ENCODE results near the gene CDHR1. TPM values are rescaled to one million over a fixed set of nuclear protein-coding genes. Genes with fewer than 3 reads are reported as not detected.
"Not testable (repeated sequence)": the region's sequence is repeated elsewhere in the genome, so short reads cannot be mapped to it uniquely, and the experiment has no call there.

CDHR1 gene
- total RNA-seq: 0.65 TPM
- long read RNA-seq: 0 reads

- intact Hi-C loops (cut with DNase I): no loop called here
- DNase-seq (ENCODE audit: missing footprints) (peak; percentile 79), ATAC-seq (peak; percentile 49)
Measured at GRCh38 chr10:84194424-84195043, at the start of gene CDHR1. CDHR1 (plus strand) TSS chr10:84194537; CDS start chr10:84194761, 224 bp downstream.

DNA sequence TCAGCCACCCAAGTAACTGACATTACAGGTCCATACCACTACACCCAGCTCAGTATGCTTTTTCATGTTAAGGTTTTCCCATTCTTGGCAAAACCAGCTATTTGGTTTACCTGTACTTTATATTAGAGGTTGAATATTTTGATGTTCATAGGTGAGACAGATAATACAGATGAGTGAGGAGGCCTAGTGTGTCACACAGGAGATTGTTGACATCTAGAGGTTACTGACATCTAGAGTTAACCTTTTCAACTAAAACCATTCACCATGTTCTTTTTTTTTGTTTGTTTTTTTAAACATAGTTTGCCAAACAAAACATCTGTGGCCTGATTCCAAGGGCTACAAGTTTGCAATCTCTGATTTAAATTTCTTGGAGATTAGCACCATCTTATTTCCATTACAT lies 47.0 kb upstream of the CDHR1 start:
- intact Hi-C loops (cut with DNase I): loop anchor here (10.0 kb wide), 1 partner anchor 177 kb away; the partner anchor contains the start of gene CCSER2

DNA sequence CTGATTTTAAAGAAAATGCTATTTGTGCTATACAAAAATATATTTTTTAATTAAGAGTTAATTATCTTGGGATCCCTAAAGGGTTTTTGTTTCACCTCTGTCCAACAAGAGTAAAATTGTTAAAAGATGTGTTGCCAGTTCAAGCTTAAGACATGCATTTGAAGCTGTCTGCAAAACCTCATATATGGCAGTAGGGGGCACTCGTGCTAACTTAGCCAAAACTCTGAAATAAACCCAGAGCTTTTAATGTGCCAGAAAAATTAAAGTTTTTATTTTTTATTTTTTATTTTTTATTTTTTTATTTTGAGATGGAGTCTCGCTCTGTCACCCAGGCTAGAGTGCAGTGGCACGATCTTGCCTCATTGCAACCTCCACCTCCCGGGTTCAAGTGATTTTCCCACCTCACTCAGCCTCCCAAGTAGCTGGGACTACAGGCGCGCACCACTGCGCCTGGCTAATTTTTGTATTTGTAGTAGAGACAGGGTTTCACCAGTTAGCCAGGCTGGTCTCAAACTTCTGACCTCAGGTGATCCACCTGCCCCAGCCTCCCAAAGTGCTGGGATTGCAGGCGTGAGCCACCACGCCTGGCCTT lies 46.2 kb upstream of the CDHR1 start:
- intact Hi-C loops (cut with DNase I): loop anchor here (2.0 to 10.0 kb wide), 2 partner anchors 57 to 177 kb away; partner anchors contain the start of gene CCSER2
- ATAC-seq; DNase-seq (ENCODE audit: missing footprints): not testable (repeated sequence)

More for the DNA sequence above, 47.0 kb upstream of the CDHR1 start:
- no peak for ATAC-seq
- DNase-seq (ENCODE audit: missing footprints): no peak

DNA sequence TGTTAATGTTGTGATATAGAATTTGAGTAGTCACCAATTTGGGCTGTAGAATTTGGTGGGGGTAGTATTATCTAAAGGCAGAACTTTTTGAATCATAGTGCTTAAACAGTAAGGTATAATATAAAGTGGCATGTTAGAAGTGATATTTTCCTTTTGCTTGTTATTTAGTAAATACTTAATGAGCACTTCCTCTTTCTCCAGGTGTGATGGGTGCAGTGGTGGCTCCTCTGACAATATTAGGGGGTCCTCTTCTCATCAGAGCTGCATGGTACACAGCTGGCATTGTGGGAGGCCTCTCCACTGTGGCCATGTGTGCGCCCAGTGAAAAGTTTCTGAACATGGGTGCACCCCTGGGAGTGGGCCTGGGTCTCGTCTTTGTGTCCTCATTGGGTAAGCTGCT lies 44.5 kb upstream of the CDHR1 start:
- no peak for ATAC-seq
- DNase-seq (ENCODE audit: missing footprints): no peak
- intact Hi-C loops (cut with DNase I): loop anchor here (2.0 to 10.0 kb wide), 2 partner anchors 55 to 175 kb away; partner anchors contain the start of gene CCSER2

DNA sequence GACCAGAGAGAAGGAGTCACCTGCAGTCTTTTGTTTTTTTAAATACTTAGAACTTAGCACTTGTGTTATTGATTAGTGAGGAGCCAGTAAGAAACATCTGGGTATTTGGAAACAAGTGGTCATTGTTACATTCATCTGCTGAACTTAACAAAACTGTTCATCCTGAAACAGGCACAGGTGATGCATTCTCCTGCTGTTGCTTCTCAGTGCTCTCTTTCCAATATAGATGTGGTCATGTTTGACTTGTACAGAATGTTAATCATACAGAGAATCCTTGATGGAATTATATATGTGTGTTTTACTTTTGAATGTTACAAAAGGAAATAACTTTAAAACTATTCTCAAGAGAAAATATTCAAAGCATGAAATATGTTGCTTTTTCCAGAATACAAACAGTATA lies 41.6 kb upstream of the CDHR1 start:
- intact Hi-C loops (cut with DNase I): no loop called here
- ATAC-seq (no peak), DNase-seq (ENCODE audit: missing footprints) (no peak)

GRCh38 chr10:84155521-84155920 lies 38.8 kb upstream of the CDHR1 start:
- intact Hi-C loops (cut with DNase I): no loop called here
- no peak for ATAC-seq

DNA sequence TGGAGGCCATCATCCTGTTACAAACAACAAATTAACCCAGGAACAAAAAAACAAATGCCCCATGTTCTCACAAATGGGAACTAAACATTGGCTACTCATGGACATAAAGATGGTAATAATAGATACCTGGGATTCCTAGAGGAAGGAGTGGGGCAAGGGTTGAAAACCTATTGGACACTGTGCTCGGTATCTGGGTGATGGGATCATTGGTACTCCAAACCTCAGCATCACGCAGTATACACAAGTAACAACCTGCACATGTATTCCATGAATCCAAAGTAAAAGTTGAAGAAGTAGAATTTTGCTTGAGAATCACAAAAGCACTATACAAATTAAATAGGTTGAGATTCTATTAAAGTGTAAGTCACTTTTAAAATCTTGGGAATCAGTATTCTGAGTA lies 38.3 kb upstream of the CDHR1 start:
- intact Hi-C loops (cut with DNase I): no loop called here
- ATAC-seq: no peak
- no peak for DNase-seq (ENCODE audit: missing footprints)

More at GRCh38 chr10:84155521-84155920, 38.8 kb upstream of the CDHR1 start:
- no peak for DNase-seq (ENCODE audit: missing footprints)

DNA sequence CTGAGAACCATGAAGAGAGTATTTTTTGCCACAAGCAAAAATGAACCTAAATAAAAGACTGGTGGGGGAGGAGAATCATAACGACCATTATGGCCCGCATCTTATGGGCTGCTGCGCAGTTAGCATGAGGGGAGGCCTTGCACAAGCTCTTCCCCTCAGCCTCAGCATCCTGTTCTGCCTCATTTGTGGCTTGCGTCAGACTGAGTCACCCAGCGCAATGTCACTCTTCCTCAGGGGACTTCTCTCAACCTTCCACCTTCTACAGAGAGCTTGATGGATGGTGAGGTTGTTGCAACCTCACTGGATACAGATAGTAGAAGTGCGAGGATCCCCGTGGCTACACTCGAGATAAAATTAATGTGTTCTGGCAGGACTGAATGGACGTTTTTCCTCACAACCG lies 37.6 kb upstream of the CDHR1 start:
- intact Hi-C loops (cut with DNase I): no loop called here
- no peak for ATAC-seq
- peak; percentile 65 for DNase-seq (ENCODE audit: missing footprints)

- intact Hi-C loops (cut with DNase I): no loop called here
- ATAC-seq (no peak), DNase-seq (ENCODE audit: missing footprints) (no peak)
Measured at GRCh38 chr10:84158061-84158460, 36.3 kb upstream of the CDHR1 start.

DNA sequence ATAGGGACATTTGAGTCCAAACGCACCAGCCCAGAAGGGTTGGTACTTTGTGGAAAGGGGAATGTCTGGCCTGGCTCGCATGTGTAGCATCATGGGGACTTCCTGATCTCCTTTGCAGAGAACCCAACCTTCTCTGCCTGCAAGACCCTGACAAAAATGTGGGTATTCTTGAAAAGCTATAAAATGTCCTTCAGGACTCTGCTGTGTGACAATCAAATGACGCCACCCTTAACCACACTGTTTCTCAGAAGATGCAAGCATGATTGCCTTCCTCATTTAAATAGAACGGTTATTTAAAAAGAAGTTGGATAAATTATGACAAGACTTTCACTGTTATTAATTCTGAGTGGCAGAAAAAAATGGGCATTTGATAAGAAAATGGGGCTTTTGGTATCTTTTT lies 35.8 kb upstream of the CDHR1 start:
- intact Hi-C loops (cut with DNase I): no loop called here
- DNase-seq (ENCODE audit: missing footprints): no peak
- no peak for ATAC-seq

DNA sequence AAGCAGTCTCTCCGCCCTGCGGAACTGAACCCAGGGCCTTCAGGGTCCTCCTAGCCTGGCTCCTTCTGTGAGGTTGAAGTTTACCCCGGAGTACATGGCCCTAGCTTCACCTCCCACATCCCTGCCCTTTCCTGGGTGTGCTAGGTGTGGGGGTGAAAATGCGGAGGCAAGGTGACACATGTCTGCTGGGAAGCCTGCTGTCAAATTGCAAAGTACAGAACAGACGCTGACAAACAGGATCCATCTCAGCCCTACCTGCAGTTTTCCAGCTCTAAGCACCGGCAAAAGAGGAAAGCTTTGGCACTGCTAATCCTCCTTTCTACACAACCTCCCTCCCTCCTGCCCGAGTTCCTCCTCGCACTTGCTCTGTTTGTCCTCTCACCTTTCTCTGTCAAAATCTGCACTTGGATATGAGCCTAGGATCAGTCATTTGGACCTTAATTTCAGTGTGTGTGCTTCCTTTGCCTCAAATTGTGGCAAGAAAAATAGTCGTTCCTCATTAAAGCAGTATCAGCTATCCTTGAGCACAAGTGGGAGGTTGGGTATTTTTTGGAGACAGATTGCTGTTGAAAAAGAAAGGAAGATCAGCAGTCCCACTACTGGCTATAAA lies 35.2 kb upstream of the CDHR1 start:
- intact Hi-C loops (cut with DNase I): no loop called here
- DNase-seq (ENCODE audit: missing footprints) (no peak), ATAC-seq (no peak)

DNA sequence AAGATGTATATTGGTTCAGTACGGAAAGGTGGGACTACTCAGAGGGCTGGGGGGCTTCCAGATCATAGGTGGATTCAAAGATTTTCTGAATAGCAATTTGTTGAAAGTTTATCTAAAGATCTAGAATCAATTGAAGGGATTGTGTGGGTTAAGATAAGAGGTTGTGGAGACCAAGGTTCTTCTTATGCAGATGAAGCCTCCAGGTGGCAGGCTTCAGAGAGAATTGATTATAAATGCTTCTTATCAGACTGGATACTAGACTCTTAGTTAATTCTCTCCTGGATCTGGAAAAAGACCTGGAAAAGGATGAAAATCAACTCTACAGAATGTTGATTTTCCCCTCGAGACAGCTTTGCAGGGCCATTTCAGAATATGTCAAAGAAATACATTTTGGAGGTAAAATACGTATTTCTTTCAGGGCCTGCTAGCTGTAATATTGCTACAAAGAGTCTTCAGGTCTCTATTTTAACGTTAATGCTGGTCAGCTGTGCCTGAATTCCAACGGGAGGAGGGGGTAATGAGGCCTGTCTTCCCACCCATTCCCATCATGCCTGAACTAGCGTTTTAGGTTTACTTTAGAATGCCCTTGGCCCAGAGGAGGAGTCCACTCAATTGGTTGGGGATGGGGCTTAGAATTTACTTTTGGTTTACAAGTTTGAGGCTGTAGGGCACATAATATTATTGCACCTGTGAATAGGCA lies 33.5 kb upstream of the CDHR1 start:
- intact Hi-C loops (cut with DNase I): no loop called here
- no peak for DNase-seq (ENCODE audit: missing footprints)
- ATAC-seq: no peak

GRCh38 chr10:84163996-84164395 lies 30.3 kb upstream of the CDHR1 start:
- intact Hi-C loops (cut with DNase I): no loop called here
- no peak for ATAC-seq
- DNase-seq (ENCODE audit: missing footprints): no peak

DNA sequence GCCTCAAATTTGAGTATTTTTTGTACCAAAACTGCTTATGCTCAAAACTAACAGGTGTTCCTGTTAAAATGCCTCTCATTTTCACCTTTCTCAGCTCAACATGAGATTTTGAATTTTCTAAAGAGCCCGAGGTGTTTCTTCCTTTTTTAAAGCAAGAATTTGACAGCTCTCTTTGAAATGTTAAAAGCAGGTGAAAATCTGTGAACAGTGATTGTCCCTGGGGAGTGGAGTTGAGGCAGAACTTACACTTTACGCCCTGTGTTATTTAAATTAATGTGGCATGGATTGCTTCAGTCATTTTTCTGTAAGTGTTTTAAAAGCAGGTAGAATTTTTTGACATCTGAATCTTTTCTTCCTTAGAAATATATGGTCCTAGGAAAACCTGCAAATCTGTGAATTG lies 29.9 kb upstream of the CDHR1 start:
- intact Hi-C loops (cut with DNase I): no loop called here
- ATAC-seq (no peak), DNase-seq (ENCODE audit: missing footprints) (no peak)

GRCh38 chr10:84166620-84167288 lies 27.6 kb upstream of the CDHR1 start:
- intact Hi-C loops (cut with DNase I): no loop called here
- no peak for ATAC-seq
- no peak for DNase-seq (ENCODE audit: missing footprints)

GRCh38 chr10:84167289-84167653 lies 27.1 kb upstream of the CDHR1 start:
- intact Hi-C loops (cut with DNase I); ATAC-seq; DNase-seq (ENCODE audit: missing footprints): not testable (repeated sequence)

DNA sequence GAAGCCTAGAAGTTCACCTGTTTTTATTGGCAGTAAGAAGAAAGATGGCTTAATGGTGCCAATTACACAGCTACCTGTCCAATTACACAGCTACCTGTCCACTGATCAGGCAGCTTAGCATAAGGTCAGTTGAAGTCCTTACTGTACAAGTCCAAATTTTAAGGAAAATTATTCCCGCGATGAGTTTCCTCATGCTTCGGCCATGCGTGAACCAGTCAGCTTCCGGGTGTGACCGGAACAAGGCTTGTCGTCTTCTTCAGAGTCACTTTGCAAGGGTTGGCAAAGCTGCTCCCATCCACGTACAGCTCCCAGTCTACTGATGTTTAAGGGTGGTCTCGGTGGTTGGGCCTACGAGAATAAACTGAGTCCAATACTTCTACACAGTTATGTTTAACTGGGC lies 26.0 kb upstream of the CDHR1 start:
- ATAC-seq; intact Hi-C loops (cut with DNase I); DNase-seq (ENCODE audit: missing footprints): not testable (repeated sequence)

- intact Hi-C loops (cut with DNase I); ATAC-seq: not testable (repeated sequence)
Measured at GRCh38 chr10:84171237-84171636, 23.1 kb upstream of the CDHR1 start.

More at GRCh38 chr10:84171237-84171636, 23.1 kb upstream of the CDHR1 start:
- not testable (repeated sequence) for DNase-seq (ENCODE audit: missing footprints)
